ENCODE results near the gene PSMD7. TPM values are rescaled to one million over a fixed set of nuclear protein-coding genes. Genes with fewer than 3 reads are reported as not detected.

The PSMD7 gene
- polyA plus RNA-seq = 80.9 TPM
- long read RNA-seq, donor 1, transcript PSMD7-201 (7 exons, 1,670 nt) = major isoform, 32 of 37 reads
- long read RNA-seq, donor 1, partial matches to known transcripts = 0 of 37 reads
- long read RNA-seq, donor 1, other reads (novel, unspliced or antisense) = 0 of 37 reads
- long read RNA-seq, donor 2, transcript PSMD7-202 (2 exons, 724 nt) = minor isoform, 7 of 123 reads
- long read RNA-seq, donor 2, transcript PSMD7-201 (7 exons, 1,670 nt) = major isoform, 67 of 123 reads
- long read RNA-seq, donor 2, partial matches to known transcripts = 48 of 123 reads
- long read RNA-seq, donor 2, other reads (novel, unspliced or antisense) = 0 of 123 reads
- long read RNA-seq, donor 3 = 0 reads
- long read RNA-seq, donor 4, partial matches to known transcripts = 0 of 7 reads
- long read RNA-seq, donor 4, other reads (novel, unspliced or antisense) = 0 of 7 reads
- long read RNA-seq, donor 5, transcript PSMD7-202 (2 exons, 724 nt) = minor isoform, 5 of 33 reads
- long read RNA-seq, donor 5, transcript PSMD7-201 (7 exons, 1,670 nt) = major isoform, 26 of 33 reads
- long read RNA-seq, donor 5, partial matches to known transcripts = 0 of 33 reads
- long read RNA-seq, donor 5, other reads (novel, unspliced or antisense) = 0 of 33 reads
- long read RNA-seq, donor 6, transcript PSMD7-201 (7 exons, 1,670 nt) = major isoform, 47 of 82 reads
- long read RNA-seq, donor 6, transcript PSMD7-202 (2 exons, 724 nt) = minor isoform, 9 of 82 reads
- long read RNA-seq, donor 6, partial matches to known transcripts = 25 of 82 reads
- long read RNA-seq, donor 6, other reads (novel, unspliced or antisense) = 0 of 82 reads
- long read RNA-seq, donor 7, transcript PSMD7-201 (7 exons, 1,670 nt) = major isoform, 21 of 46 reads
- long read RNA-seq, donor 7, transcript PSMD7-202 (2 exons, 724 nt) = minor isoform, 5 of 46 reads
- long read RNA-seq, donor 7, partial matches to known transcripts = 19 of 46 reads
- long read RNA-seq, donor 7, other reads (novel, unspliced or antisense) = 0 of 46 reads
- long read RNA-seq, donor 8, transcript PSMD7-202 (2 exons, 724 nt) = minor isoform, 6 of 109 reads
- long read RNA-seq, donor 8, transcript PSMD7-201 (7 exons, 1,670 nt) = major isoform, 61 of 109 reads
- long read RNA-seq, donor 8, partial matches to known transcripts = 39 of 109 reads
- long read RNA-seq, donor 8, other reads (novel, unspliced or antisense) = 0 of 109 reads
- long read RNA-seq, donor 9, transcript PSMD7-201 (7 exons, 1,670 nt) = major isoform, 36 of 62 reads
- long read RNA-seq, donor 9, partial matches to known transcripts = 17 of 62 reads
- long read RNA-seq, donor 9, other reads (novel, unspliced or antisense) = 0 of 62 reads
- long read RNA-seq, donor 10, transcript PSMD7-201 (7 exons, 1,670 nt) = major isoform, 57 of 77 reads
- long read RNA-seq, donor 10, partial matches to known transcripts = 17 of 77 reads
- long read RNA-seq, donor 10, other reads (novel, unspliced or antisense) = 0 of 77 reads
- long read RNA-seq, donor 11, transcript PSMD7-201 (7 exons, 1,670 nt) = major isoform, 39 of 55 reads
- long read RNA-seq, donor 11, partial matches to known transcripts = 11 of 55 reads
- long read RNA-seq, donor 11, other reads (novel, unspliced or antisense) = 0 of 55 reads

- Histone ChIP-seq H3K36me3 (ENCODE audit: control insufficient read depth, insufficient read depth, low read length) (peaks cover 26% of the 10 kb centered on the region), H3K4me1 (ENCODE audit: control insufficient read depth, insufficient read depth, low read length) (peaks cover 11% of the 10 kb centered on the region), H3K4me3 (ENCODE audit: low read length) (peak within 1 kb of the TSS; percentile 81), H3K27me3 (ENCODE audit: control insufficient read depth, insufficient read depth, low read length) (no peaks in the 10 kb centered on the region), H3K27ac (ENCODE audit: low read length) (peak within 1 kb of the TSS; percentile 84), H3K9me3 (ENCODE audit: control insufficient read depth, low read depth, low read length) (no peaks in the 10 kb centered on the region)
- peak; percentile 87 to 96 for DNase-seq
- WGBS (ENCODE audit: insufficient coverage, low lambda C conversion rate) = no CpG with 5 or more reads among the region's 60 CpGs
Observed at GRCh38 chr16:74296432-74297144, at the start of gene PSMD7. TSS of gene PSMD7 (plus strand) at chr16:74296814. CDS start at chr16:74296915, 101 bp downstream.

- no peaks in the 10 kb centered on the region for H3K9me3 ChIP-seq (ENCODE audit: control insufficient read depth, low read depth, low read length)
- no CpG with 5 or more reads among the region's 4 CpGs for WGBS (ENCODE audit: insufficient coverage, low lambda C conversion rate)
- no peaks in the 10 kb centered on the region for H3K4me1 ChIP-seq (ENCODE audit: control insufficient read depth, insufficient read depth, low read length)
- no peak overlapping the region for H3K4me3 ChIP-seq (ENCODE audit: low read length)
- no peaks in the 10 kb centered on the region for H3K36me3 ChIP-seq (ENCODE audit: control insufficient read depth, insufficient read depth, low read length)
- H3K27ac ChIP-seq (ENCODE audit: low read length) = no peak overlapping the region
- DNase-seq = no peak
- no peaks in the 10 kb centered on the region for H3K27me3 ChIP-seq (ENCODE audit: control insufficient read depth, insufficient read depth, low read length)
Observed at GRCh38 chr16:74249254-74249653, 47.4 kb upstream of the PSMD7 start.

- Histone ChIP-seq H3K27me3 (ENCODE audit: control insufficient read depth, insufficient read depth, low read length) (no peaks in the 10 kb centered on the region), H3K9me3 (ENCODE audit: control insufficient read depth, low read depth, low read length) (no peaks in the 10 kb centered on the region), H3K36me3 (ENCODE audit: control insufficient read depth, insufficient read depth, low read length) (no peaks in the 10 kb centered on the region), H3K4me3 (ENCODE audit: low read length) (no peak overlapping the region), H3K27ac (ENCODE audit: low read length) (no peak overlapping the region), H3K4me1 (ENCODE audit: control insufficient read depth, insufficient read depth, low read length) (no peaks in the 10 kb centered on the region)
- DNase-seq = no peak
- no CpG with 5 or more reads among the region's 1 CpG for WGBS (ENCODE audit: insufficient coverage, low lambda C conversion rate)
Observed at GRCh38 chr16:74249846-74250245, 46.8 kb upstream of the PSMD7 start.

- Histone ChIP-seq H3K4me3 (ENCODE audit: low read length) (no peak overlapping the region), H3K9me3 (ENCODE audit: control insufficient read depth, low read depth, low read length) (no peaks in the 10 kb centered on the region), H3K36me3 (ENCODE audit: control insufficient read depth, insufficient read depth, low read length) (no peaks in the 10 kb centered on the region), H3K27me3 (ENCODE audit: control insufficient read depth, insufficient read depth, low read length) (no peaks in the 10 kb centered on the region), H3K4me1 (ENCODE audit: control insufficient read depth, insufficient read depth, low read length) (no peaks in the 10 kb centered on the region), H3K27ac (ENCODE audit: low read length) (no peak overlapping the region)
- no peak for DNase-seq
- no CpG with 5 or more reads among the region's 3 CpGs for WGBS (ENCODE audit: insufficient coverage, low lambda C conversion rate)
Observed at GRCh38 chr16:74252329-74252728, 44.3 kb upstream of the PSMD7 start.

GRCh38 chr16:74253161-74253938 lies 43.3 kb upstream of the PSMD7 start:
- 92% methylated on average over 2 of the region's 6 CpGs for WGBS (ENCODE audit: insufficient coverage, low lambda C conversion rate)
- Histone ChIP-seq H3K27ac (ENCODE audit: low read length) (no peak overlapping the region), H3K36me3 (ENCODE audit: control insufficient read depth, insufficient read depth, low read length) (no peaks in the 10 kb centered on the region), H3K4me1 (ENCODE audit: control insufficient read depth, insufficient read depth, low read length) (no peaks in the 10 kb centered on the region), H3K9me3 (ENCODE audit: control insufficient read depth, low read depth, low read length) (no peaks in the 10 kb centered on the region), H3K4me3 (ENCODE audit: low read length) (no peak overlapping the region), H3K27me3 (ENCODE audit: control insufficient read depth, insufficient read depth, low read length) (no peaks in the 10 kb centered on the region)
- DNase-seq = no peak

- no peak overlapping the region for H3K27ac ChIP-seq (ENCODE audit: low read length)
- WGBS (ENCODE audit: insufficient coverage, low lambda C conversion rate) = 75% methylated on average over 5 of the region's 7 CpGs
- H3K4me1 ChIP-seq (ENCODE audit: control insufficient read depth, insufficient read depth, low read length) = no peaks in the 10 kb centered on the region
- H3K9me3 ChIP-seq (ENCODE audit: control insufficient read depth, low read depth, low read length) = no peaks in the 10 kb centered on the region
- H3K27me3 ChIP-seq (ENCODE audit: control insufficient read depth, insufficient read depth, low read length) = no peaks in the 10 kb centered on the region
- no peak overlapping the region for H3K4me3 ChIP-seq (ENCODE audit: low read length)
- DNase-seq = no peak
- H3K36me3 ChIP-seq (ENCODE audit: control insufficient read depth, insufficient read depth, low read length) = no peaks in the 10 kb centered on the region
Observed at GRCh38 chr16:74257061-74257460, 39.6 kb upstream of the PSMD7 start.

- Histone ChIP-seq H3K27me3 (ENCODE audit: control insufficient read depth, insufficient read depth, low read length) (no peaks in the 10 kb centered on the region), H3K27ac (ENCODE audit: low read length) (no peak overlapping the region), H3K36me3 (ENCODE audit: control insufficient read depth, insufficient read depth, low read length) (no peaks in the 10 kb centered on the region), H3K9me3 (ENCODE audit: control insufficient read depth, low read depth, low read length) (no peaks in the 10 kb centered on the region), H3K4me1 (ENCODE audit: control insufficient read depth, insufficient read depth, low read length) (no peaks in the 10 kb centered on the region), H3K4me3 (ENCODE audit: low read length) (no peak overlapping the region)
- no peak for DNase-seq
- WGBS (ENCODE audit: insufficient coverage, low lambda C conversion rate) = no CpG with 5 or more reads among the region's 5 CpGs
Observed at GRCh38 chr16:74261068-74261467, 35.5 kb upstream of the PSMD7 start.

- no peaks in the 10 kb centered on the region for H3K4me1 ChIP-seq (ENCODE audit: control insufficient read depth, insufficient read depth, low read length)
- WGBS (ENCODE audit: insufficient coverage, low lambda C conversion rate) = no CpG with 5 or more reads among the region's 3 CpGs
- H3K4me3 ChIP-seq (ENCODE audit: low read length) = no peak overlapping the region
- no peak overlapping the region for H3K27ac ChIP-seq (ENCODE audit: low read length)
- no peaks in the 10 kb centered on the region for H3K36me3 ChIP-seq (ENCODE audit: control insufficient read depth, insufficient read depth, low read length)
- no peaks in the 10 kb centered on the region for H3K9me3 ChIP-seq (ENCODE audit: control insufficient read depth, low read depth, low read length)
- DNase-seq = no peak
- no peaks in the 10 kb centered on the region for H3K27me3 ChIP-seq (ENCODE audit: control insufficient read depth, insufficient read depth, low read length)
Observed at GRCh38 chr16:74264811-74265210, 31.8 kb upstream of the PSMD7 start.

GRCh38 chr16:74268372-74268782 lies 28.2 kb upstream of the PSMD7 start:
- Histone ChIP-seq H3K4me1 (ENCODE audit: control insufficient read depth, insufficient read depth, low read length) (no peaks in the 10 kb centered on the region), H3K27ac (ENCODE audit: low read length) (no peak overlapping the region), H3K4me3 (ENCODE audit: low read length) (no peak overlapping the region), H3K27me3 (ENCODE audit: control insufficient read depth, insufficient read depth, low read length) (no peaks in the 10 kb centered on the region), H3K9me3 (ENCODE audit: control insufficient read depth, low read depth, low read length) (no peaks in the 10 kb centered on the region), H3K36me3 (ENCODE audit: control insufficient read depth, insufficient read depth, low read length) (no peaks in the 10 kb centered on the region)
- WGBS (ENCODE audit: insufficient coverage, low lambda C conversion rate) = no CpG with 5 or more reads among the region's 3 CpGs
- peak in 1 of 2 donors; percentile 5 for DNase-seq
